Left ventricle myocardium superior (tissue), 1 donor: Measurements from ENCODE around the gene MCMBP. TPM values are rescaled to one million over a fixed set of nuclear protein-coding genes. Genes with fewer than 3 reads are reported as not detected.
"Not testable (repeated sequence)": the region's sequence is repeated elsewhere in the genome, so short reads cannot be mapped to it uniquely, and the experiment has no call there.

Experiments used
- ATAC-seq: fragments of 200-7000 bp; cut with Tn5 transposase; one replicate; pipeline ENCODE4 v1.9.1; 2020; ENCODE audit warnings: mild to moderate bottlenecking, moderate library complexity
- DNase-seq: peaks from one replicate; pipeline ENCODE4 v3.0.0-alpha.2; 2020
- intact Hi-C: fragments of 100-400 bp; cut with micrococcal nuclease; formaldehyde crosslinking; loops from one replicate; pipeline ENCODE4 v1.11.0; 2022
- total RNA-seq: library from RNA; stranded (reverse); fragmentation: NEBNext Ultra II Directional; extraction: Animal tissue kit (Norgen Biotek cat#: 25700); gene quantifications from one replicate; pipeline ENCODE4 v1.2.1, GENCODE V29; 2021
- donor health status: DM: no; HTN: yes; CAD: no; lungs with severe emphysema.

The MCMBP gene
- total RNA-seq, 1 donor from 2014 or later, result 29.0 TPM

DNA sequence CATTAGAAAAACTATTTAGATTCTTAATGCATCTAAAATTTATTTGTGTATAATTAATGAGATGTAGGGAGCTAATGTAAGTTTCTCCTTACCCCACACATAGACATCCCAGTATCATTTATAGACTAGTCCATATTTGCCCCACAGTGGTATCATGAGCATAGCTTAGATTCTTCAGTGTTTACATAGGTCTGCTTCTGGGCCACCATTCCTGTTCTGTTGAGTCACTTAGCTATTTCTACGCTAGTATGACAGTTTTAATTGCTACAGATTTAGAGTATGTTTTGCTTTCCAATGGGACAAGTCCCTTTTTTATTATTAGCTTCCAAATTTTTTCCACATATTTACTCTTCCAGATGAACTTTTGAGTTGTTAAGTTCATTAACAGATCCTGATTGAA lies 69.4 kb downstream of the MCMBP start:
- intact Hi-C loops, result no loop called here
- DNase-seq (no peak), ATAC-seq (peak; percentile 53)

DNA sequence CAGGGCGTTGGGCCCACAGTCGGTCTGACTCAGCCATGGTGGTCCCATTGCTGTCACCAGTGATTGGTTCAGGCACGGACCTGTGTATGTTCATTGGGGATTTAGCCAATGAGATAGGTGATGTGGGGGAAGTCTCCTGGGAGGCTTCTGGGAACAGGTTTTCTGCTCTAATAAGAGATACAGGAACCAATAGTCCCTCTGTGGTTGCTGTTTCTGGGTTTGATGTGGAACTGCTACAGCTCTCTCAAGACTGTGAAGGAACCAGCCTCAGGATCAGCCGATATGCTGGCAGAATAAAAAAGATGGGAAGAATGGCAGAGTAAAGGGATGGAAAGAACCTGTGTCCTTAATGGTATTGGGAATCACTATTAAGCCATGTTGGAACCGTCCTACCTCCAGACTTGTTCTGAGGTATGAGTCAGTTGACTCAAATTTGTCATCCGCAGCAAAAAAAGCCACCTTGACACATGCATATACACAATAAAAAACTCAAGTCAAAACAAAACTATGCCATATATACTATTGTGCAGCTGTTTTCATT lies 70.6 kb downstream of the MCMBP start:
- no peak for ATAC-seq
- intact Hi-C loops, result no loop called here
- DNase-seq, result no peak

DNA sequence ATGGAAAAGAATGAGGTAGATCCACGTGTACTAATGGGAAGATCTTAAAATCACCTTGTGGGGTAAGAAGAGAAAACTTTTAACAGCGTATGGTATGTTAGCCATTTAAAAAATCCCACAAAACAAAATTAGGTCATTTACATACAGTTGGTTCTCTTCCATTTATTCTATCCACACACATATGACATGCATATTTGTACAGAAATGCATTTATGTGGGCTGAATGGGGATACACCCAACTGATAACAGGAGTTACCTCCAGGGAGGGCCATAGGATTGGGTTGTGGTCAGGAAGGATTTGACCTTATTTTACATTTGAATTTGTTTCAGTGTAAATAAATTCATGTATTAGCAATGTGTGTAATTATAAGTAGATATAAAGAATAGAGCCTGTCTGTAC lies 71.5 kb downstream of the MCMBP start:
- no peak for DNase-seq
- intact Hi-C loops, result no loop called here
- ATAC-seq, result no peak

DNA sequence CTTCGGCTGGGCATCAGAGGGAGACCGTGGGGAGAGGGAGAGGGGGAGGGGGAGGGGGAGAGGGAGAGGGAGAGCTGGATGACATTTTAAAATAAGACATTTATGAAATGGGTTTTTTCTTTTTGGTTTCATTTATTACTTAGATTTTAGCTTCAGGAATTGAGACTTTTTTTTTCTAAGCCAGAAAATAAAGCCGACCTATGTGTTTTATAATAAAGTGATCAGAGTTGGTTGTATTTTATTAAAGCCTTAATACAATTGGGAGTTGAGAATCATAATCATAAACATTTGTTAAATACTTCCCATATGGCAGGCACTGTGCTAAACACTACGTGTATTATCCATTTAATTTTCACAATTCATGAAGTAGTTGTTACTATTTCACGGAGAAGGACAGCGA lies 76.6 kb downstream of the MCMBP start:
- DNase-seq (no peak), ATAC-seq (no peak)
- intact Hi-C loops, result no loop called here

DNA sequence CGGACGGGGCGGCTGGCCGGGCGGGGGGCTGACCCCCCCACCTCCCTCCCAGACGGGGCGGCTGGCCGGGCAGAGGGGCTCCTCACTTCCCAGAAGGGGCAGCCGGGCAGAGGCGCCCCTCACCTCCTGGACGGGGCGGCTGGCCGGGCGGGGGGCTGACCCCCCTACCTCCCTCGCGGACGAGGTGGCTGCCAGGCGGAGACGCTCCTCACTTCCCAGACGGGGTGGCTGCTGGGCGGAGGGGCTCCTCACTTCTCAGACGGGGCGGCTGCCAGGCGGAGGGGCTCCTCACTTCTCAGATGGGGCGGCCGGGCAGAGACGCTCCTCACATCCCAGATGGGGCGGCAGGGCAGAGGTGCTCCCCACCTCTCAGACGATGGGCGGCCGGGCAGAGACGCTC lies 77.5 kb downstream of the MCMBP start:
- ATAC-seq, intact Hi-C loops, DNase-seq: not testable (repeated sequence)

DNA sequence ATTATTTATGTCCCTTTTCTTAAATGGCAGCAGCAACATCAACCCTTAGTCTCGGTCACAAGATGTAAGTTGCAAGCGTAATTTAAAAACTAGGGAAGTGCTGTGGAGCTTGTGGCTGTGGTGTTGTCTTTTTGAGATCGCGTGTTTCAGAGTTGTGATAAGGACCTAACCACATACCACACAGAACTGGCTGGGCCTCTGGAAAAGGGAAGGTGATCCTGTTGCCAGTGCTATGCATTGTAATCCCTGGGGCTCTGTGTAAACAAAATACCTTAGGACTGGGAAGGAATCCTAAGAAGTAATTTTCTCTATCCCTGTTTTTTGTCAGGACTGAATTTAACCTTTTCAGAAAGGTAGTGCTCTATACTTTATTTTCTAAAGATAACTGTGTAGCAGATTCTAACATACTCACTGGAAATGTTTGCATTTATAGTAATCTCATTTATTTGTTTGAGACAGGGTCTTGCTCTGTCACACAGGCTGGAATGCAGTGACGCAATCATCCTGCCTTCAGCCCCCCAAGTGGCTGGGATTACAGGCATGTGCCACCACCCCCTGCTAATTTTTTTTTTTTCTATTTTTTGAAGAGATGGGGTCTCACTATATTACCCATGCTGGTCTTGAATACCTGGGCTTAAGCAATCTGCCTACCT lies 86.4 kb downstream of the MCMBP start:
- intact Hi-C loops, result no loop called here
- DNase-seq (no peak), ATAC-seq (peak; percentile 56)

DNA sequence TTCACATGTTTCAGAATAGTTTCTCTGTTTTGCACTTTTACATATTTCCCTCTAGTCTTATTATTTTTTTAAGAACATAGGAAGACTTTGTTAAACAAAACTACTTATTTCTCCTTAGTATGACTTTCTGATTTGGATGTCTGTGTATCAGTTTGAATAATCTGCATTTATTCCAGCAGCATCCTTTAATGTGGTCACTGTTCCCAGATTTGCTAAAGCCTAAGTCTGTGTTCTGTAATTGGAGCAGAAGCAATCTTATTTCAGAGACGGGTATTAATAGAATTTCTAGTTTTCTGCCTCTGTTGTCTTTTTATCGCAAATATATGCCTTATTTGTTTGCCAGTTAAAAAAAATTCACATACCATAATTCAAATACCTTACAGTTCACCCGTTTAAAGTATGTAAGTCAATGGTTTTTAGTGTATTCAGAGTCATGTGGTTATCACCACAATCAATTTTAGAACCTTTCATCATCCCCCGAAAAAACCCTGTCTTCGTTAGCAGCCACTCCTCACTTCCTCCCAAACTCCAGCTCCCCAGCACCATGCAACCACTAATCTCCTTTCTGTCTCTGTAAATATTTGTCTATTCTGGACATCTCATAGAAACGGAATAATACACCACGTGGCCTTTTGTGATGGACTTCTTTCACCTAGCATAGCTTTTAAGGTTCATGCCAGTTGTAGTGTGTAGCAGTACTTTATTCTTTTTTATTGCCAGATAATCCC lies 88.1 kb downstream of the MCMBP start:
- no peak for DNase-seq
- intact Hi-C loops, result no loop called here
- no peak for ATAC-seq

DNA sequence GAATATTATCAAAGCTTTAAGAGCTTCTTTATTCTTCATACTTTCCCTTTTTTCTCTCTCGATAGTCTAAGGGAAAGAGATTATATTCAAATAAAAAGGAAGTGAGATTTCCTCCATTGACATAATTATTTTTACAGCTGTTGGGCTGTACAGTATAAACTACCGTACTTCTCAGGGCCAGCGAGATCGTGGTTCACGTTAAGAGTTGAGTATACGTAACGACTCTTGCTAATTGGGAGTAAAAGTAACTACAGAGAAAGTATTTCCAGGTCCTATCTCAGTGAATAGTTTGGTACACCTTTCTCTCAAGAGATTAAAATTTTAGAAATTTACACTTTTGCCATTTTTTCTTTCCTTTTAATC lies 89.0 kb downstream of the MCMBP start:
- no peak for DNase-seq
- ATAC-seq, result peak; percentile 13
- intact Hi-C loops, result no loop called here

DNA sequence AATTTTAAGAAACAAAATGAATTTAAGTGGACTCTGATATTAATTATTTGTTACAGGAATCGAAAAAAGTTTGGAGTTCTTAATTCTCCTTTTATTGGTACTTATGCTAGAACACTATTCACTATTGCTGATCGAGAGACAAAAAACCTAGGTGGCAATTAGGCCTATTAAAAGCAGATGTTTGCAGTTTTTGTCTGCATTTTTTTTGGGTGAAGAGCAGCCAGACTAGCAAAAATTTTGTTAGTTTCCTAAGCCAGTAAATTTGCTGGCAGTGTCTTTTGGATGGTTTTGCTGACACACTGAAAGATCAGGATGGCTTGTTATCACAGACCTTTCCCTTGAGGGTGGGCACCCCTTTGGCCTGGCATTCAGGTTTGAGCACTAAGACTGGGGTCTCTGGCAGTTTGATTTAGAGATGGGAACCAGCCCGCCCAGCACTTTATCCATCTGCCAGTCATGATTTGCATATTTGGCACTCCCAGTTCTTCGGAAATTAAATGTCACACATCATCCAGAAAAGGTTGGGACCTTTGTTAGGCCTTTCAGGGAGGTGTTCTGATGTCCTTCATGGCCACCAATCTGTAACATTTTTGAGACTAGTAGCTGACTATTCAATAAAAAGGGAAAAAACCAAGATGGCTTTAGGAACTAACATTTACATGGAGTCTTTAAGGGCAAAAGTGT lies 89.5 kb downstream of the MCMBP start:
- ATAC-seq, result no peak
- intact Hi-C loops, result no loop called here

DNA sequence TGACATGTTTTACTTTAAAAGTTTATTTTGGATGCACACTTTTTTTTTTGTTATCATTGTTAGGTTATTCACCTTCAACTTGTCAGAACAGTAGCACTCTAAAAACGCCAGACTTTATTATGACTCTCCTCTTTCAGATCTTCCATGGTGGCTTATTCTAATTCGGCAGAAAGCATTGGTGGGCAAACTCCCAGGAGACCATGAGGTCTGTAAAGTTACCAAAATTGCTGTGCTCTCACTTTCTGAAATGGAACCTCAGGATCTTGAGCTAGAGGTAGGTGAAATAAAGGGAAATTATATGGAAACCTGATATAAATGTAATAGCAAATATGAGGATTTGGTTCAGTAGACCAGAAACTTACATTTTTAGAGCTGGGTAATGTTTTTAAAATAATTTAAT lies 91.1 kb downstream of the MCMBP start:
- intact Hi-C loops, result no loop called here
- DNase-seq (no peak), ATAC-seq (no peak)

More for the DNA sequence above, 89.5 kb downstream of the MCMBP start:
- DNase-seq, result no peak

DNA sequence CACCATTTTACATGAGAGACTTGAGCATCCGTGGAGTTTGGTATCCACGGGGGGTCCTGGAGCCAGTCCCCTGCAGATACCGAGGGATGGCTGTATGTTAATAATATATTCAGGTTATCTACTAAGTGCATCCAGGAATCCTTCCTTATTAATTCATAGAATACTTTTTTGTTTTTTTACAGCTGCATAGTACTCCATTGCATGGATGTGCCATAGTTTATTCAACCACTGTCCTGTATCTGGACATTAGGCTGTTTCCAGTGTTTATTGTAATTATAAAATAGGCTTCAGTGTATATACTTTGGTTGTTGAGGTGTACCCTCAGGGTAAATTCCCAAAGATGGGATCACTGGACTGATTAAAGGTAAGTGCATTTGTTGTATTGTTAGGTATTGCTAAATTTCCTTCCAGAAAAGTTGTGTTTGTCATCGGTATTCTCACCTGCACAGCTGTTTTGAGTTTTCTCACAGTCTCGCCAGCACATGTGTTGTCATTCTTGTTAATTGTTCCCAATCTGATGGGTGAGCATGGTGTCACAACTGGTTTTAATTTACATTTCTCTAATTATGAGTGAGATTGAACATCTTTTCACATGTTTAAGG lies 91.7 kb downstream of the MCMBP start:
- no peak for ATAC-seq
- intact Hi-C loops, result no loop called here
- no peak for DNase-seq

Other genes starting within 250 kb of the MCMBP start
- gene BAG3, start 221.5 kb downstream of the MCMBP start, total RNA-seq, result 151 TPM
- 4.0 TPM for gene INPP5F, start 146.8 kb downstream of the MCMBP start, total RNA-seq
- gene SEC23IP, start 19.9 kb upstream of the MCMBP start, total RNA-seq, result 22.3 TPM